HG03025 (cell line): Measurements from ENCODE around the gene VIPAS39.

Source experiments
- ATAC-seq: cut with Tn5 transposase; IDR thresholded peaks from one replicate; pipeline ENCODE4 v1.9.1; 2021; ENCODE audit warnings: mild to moderate bottlenecking, moderate library complexity; ENCODE audit not compliant: unreplicated experiment, low FRiP score

Gene VIPAS39

DNA sequence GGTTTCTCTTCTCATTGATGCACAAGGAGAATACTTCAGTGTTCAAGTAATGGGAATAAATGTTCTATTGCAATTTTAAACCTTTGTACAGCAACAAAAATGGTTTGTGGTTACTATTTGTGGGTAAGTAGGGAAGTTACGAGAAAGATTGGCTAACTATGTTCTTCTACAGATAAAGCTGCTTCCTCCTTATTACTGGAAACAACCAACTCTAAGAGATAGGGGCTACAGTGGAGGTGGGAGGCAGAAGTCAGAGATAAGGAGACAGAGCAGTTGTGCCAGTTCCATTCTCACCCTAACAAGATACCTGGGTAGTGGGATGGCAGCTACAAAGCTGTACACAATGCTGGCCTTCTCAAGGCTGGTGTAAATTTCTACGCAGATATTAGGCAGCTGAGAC lies 50.2 kb downstream of the VIPAS39 start:
- no peak for ATAC-seq

DNA sequence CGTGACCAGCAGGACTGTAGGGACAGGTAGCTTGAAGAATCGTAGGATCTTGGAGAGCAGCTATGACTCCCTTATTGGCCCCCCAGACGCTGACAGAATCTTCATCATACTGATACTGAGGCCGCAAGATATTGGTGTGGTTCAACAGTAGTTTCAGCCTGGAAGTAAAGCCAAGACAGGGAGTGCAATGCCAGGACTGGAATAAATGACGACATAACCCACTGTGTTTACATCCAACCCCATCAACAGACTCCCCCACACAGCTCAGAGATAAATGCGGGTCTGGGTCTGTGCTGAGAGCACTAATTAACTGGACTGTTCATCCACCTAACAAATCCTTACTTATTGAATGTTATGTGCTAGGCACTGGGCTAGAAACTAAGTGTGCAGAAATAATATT lies 50.7 kb downstream of the VIPAS39 start:
- ATAC-seq, result no peak

DNA sequence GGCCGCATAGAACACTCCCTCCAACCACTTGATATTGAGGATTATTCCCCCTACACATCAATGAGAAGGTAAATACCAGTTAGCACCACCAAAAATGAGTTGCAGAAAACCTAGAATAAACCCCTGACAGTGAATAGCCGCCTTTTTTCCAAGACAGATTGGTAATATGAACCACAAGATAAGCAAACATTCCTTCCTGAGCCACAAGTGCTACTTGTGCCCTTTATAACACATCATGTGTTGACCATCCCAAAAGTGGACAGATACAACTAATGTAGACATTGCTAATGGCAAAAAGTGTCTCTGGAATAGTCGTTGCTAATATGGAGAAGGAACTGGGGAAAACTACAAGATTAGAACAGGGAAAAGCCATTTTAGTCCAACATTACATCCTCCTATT lies 51.3 kb downstream of the VIPAS39 start:
- ATAC-seq, result no peak

DNA sequence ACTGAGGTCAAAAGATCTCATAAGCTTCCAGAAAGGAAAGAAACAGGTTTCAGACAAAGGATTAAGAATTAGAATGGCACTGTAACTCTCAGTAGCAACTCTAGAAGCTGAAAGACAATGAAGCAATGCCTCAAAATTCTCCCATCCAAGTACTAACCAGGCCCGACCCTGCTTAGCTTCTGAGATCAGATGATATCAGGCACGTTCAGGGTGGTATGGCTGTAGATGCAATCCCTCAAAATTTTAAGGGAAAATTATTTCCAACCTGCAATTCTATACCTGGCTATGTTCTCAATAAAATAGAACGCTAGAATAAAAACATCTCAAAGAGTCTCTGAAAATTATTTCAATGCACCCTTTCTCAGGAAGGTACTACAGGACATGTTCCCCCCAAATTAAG lies 53.6 kb downstream of the VIPAS39 start:
- no peak for ATAC-seq

DNA sequence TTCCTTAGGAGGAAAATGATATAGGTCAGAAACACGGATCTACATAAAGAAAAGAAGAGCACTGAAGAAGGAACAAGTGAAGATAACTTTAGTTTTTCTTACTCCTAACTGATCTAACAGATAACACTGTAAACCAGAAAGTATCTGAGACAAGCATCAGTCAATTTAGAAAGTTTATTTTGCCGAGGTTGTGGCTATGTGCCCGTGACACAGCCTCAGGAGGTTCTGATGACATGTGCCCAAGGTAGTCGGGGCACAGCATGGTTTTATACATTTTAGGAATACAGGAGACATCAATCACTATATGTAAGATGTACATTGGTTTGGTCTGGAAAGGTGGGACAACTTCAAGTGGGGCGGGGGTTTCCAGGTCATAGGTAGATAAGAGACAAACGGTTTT lies 57.2 kb downstream of the VIPAS39 start:
- no peak for ATAC-seq

DNA sequence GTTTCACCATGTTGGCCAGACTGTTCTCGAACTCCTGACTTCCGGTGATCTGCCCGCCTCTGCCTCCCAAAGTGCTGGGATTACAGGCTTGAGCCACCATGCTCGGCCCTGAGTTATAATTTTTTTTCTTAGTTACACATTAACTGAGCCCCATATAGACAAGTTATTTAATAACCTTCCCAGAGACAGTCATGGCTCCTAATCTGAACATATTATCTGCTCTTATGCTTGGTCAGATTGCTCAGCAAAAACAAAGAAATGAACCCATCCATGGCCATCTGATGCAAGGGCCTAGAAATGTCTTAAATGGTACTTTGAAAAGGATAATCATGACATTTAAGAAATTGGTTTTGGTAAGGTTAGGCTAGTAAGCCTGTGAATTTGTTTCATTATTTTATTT lies 67.2 kb downstream of the VIPAS39 start:
- no peak for ATAC-seq

DNA sequence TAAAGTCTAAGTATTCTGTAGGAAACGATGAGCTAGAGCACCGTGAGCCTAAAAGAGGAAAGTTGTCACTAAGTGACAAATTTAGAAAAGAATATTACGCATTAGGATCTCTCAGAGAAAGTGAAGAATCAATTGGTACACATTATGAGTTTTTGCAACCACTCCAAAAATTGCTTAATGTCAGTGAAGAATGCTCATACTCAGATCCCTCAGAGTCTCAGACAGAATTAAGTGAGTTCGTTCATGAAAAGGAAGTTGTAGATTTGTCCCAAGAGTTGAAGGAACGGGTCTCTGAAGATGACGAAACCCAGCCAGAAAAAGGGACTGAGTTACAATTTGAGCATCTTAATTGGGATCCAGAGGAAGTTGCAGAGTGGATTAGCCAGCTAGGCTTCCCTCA lies 78.7 kb downstream of the VIPAS39 start:
- ATAC-seq, result no peak

DNA sequence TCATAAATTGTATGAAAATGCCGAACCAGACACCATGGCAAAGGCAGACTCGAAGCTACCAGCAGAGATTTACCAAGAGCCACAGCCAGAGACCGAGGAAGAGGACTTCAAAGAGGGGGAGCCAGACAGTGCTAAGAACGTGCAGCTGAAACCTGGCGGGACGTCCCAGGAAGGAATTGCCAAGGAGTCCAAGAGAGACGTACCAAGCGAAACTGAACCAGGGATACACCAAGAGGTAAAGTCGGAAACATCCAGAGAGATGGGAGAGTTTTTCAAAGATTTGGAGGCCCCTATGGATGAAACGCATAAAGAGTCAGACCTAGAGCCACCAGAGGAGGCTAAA lies 79.9 kb downstream of the VIPAS39 start:
- no peak for ATAC-seq

DNA sequence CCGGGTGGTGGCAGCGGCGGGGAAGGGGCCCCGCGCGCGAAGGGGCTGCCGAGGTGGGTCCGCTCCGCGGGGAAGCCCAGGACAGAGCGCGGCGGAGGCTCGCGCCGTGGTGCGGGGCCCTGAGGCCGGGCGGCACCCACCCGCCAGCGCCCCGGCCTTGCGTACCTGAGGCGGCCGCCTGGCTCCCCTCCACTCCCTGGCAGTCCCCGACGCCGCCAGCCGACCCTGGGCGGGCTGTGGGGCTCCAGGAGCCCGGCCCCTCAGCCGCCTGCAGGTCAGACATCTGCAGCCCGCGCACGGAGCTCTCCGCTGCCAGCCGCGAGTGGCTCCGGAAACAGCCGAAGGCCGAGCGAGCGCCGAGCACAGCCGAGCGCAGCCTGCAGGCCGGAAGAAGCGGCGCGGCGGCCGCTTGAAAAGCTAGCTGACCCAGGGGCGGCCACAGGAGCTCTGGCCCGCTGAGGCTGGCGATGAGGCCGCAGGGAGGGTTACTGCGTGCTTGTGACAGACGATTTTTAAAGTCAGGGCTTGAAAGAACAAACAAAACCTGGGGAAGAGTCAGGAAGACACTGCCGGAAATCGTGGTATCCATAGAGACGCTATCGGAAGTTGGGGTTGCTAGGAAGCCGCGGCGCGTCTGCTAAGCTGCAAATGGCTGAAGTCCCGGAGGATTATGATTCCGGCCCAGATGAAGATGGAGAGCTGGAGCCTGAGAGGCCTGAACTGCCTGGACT lies 80.5 kb downstream of the VIPAS39 start, which contains the start of the genes SAMD15 and TMED8:
SAMD15 (plus strand) TSS at position 609 of the 731 bp plus-strand sequence; CDS start at position 649, 40 bp downstream.
TMED8 (minus strand) TSS at position 324 of the 731 bp plus-strand sequence; CDS start at position 283, 41 bp downstream.
- peak; percentile 83 for ATAC-seq
